HG03469 (cell line): ENCODE results near the gene KCNRG.
"Not testable (repeated sequence)": the region's sequence is repeated elsewhere in the genome, so short reads cannot be mapped to it uniquely, and the experiment has no call there.

Source experiments
- ATAC-seq: cut with Tn5 transposase; IDR thresholded peaks from one replicate; pipeline ENCODE4 v1.9.1; 2021; ENCODE audit warnings: mild to moderate bottlenecking, moderate library complexity, moderate number of reproducible peaks; ENCODE audit not compliant: unreplicated experiment

KCNRG gene, protein sequence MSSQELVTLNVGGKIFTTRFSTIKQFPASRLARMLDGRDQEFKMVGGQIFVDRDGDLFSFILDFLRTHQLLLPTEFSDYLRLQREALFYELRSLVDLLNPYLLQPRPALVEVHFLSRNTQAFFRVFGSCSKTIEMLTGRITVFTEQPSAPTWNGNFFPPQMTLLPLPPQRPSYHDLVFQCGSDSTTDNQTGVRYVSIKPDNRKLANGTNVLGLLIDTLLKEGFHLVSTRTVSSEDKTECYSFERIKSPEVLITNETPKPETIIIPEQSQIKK

DNA sequence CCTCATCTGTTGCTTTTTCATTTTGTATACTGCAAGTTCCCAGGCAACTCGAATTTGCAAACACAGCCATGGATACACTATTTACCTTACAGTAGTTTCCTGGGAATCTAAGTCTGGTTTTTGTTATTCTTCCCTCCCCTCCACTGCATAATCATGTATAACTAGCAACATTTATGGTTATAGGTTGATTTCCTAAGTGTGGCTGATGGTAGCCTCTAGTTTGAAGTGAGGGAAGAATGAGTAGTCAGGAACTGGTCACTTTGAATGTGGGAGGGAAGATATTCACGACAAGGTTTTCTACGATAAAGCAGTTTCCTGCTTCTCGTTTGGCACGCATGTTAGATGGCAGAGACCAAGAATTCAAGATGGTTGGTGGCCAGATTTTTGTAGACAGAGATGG lies at the start of gene KCNRG:
Gene KCNRG (plus strand): TSS at position 187 of the 400 bp plus-strand sequence. CDS start 50 bp downstream, at position 237.
- ATAC-seq = no peak

- no peak for ATAC-seq
Observed at GRCh38 chr13:49967456-49967855, 47.8 kb upstream of the KCNRG start.

- ATAC-seq = no peak
Observed at GRCh38 chr13:49972709-49973108, 42.5 kb upstream of the KCNRG start.

DNA sequence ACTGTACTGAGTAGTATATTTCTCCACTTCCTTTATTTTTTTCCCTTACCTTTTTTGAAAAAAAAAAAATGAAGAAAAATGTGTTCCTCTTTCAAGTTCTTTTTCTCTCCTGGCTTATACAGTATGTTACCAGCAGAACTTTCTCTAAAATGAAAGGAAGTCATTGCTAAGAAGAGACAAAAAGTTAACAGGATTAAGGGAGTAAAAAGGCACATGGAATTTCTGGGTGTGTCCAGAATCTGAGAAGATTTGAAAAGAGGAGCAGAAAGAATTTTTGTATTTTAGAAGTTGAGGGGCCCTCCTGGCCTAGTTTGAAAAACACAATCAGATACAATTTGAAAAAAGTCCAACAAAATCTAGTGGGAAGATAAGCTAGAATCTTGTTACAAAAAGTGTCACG lies 39.4 kb upstream of the KCNRG start:
- ATAC-seq = no peak

DNA sequence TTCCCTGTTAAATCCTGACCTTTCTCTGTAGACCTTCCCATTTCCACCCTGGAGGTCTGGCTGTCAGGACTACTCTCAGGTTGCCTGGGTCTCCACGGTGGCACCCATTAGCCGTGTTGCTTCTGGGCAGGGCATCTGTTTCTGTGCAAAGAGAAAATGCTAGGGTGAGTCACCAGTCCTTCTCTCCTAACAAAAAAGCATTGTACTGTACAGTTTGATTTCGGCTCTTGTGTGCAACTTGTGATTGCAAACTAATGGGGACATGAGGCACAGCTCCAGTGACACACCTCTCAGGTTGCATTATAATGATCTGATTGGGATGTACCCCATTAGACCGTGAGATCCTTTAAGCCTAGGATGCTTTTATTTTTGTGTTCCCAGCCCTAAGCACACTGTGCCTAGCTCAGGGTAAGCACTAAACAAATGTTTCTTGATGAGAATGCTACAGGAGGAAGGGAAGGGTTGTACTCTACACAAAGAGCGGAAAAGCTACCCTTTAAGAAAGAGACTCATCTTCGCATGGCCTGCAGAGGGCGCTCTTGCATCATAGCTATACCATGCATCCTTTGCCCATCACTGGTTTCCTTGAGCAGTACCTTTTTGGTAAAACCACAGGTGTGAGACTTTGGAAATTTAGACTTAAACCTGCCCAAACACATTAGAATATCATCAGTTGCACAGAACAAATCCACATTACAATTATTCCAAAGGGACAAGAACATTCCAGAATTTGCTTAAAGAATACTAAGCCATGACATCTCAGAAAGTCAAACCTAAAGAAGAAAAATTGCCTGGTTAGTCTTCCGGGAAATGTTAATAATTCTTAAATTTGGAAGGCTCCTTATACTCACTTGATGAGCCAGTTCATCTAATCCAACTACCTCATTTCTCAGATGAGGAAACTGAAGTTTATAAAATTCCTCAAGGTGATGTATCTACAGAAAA lies 38.7 kb upstream of the KCNRG start:
- peak; percentile 56 for ATAC-seq

GRCh38 chr13:49977992-49978391 lies 37.3 kb upstream of the KCNRG start:
- ATAC-seq = no peak

DNA sequence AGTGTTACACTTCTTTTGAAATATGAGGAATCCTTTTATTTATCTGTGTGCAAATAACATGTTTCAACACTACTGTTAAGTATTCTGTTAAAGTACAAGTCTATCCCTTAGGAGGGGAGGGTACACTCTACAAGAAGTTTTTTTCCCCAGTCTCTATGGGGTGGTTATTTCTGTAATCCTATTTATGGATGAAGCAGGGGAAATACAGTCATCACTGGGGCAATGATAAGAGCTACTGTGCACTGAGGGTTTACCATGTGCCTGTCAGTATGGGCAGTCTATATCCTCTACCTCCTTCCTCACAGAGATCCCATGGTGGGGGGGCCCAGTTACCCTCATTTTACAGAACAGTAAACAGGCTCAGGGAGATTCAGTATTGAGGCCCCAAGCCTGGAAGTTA lies 35.0 kb upstream of the KCNRG start:
- ATAC-seq = no peak

- ATAC-seq = no peak
Observed at GRCh38 chr13:49985129-49985528, 30.1 kb upstream of the KCNRG start.

DNA sequence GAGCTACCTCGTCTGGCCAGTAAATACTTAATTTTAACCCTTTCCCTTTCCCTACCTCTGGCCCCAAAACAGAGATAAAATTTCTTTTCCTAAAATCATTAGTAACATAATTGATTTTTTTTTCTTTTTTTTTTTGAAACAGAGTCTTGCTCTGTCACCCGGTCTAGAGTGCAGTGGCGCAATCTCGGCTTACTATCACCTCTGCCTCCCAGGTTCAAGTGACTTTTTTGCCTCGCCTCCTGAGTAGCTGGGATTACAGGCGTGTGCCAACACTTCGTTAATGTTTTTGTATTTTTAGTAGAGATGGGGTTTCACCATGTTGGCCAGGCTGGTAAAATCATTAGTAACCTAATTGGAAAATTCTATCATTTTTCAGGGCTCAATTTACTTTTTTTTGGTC lies 28.8 kb upstream of the KCNRG start:
- no peak for ATAC-seq

- not testable (repeated sequence) for ATAC-seq
Observed at GRCh38 chr13:49990612-49991011, 24.6 kb upstream of the KCNRG start.

DNA sequence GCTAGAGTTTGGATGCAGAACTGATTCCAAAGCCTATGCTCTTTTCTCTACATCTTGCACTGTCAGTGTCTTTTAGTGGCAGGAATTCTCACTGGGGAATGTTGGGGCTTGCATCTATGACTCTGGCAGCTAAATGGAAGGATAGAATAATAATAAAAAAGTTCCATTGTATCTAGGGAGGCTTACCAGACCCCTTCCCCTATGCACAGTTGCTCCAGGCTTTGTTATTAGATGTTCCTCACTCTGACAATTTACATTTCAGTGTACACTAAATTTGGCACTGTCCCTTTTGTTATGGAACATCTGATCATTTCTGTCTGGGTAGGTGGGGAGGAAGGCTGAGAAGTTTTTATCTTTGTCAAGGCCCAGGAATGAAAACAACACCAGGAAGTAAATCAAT lies 22.1 kb upstream of the KCNRG start:
- no peak for ATAC-seq

DNA sequence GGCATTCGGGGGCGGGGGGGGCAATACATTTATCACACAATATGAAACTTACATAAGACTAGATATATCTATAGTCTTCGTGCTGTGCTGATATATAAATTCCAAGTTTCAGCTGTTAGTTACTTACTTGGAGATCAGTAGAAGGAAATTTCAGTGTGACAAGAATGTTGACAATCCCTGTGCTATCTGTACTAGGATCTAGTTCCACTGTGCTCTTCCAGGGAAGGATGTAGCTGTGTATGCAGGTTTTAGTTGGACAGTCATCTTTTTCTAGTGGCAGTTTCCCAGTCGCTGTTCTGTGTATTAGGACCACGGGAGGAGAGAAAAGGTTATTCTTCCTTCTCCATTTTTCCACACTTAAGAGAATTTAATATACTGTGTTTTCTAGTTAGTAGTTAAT lies 21.6 kb upstream of the KCNRG start:
- ATAC-seq = no peak

DNA sequence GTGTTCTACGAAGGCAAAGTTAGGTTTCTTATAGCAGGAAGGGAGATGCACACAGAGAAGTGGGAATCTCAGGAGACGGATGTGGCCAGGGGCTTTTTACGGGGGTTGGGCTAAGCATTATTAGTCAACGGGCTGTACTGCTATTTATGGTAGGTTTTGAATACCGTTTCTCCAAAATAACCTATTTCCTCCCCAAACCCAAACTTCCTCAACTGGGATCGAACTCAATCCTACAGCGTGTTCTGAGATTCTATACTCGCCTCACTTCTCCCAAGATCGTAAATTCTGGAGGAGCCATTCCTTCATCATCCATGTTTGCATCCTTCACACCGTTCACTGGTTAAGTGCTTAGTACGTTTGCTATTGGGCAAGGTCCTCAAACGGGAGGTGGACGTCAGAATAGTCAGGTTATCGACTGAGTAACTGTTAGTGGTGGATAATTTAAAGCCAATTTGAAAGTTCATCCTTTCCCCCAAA lies 19.6 kb upstream of the KCNRG start:
- ATAC-seq = no peak

DNA sequence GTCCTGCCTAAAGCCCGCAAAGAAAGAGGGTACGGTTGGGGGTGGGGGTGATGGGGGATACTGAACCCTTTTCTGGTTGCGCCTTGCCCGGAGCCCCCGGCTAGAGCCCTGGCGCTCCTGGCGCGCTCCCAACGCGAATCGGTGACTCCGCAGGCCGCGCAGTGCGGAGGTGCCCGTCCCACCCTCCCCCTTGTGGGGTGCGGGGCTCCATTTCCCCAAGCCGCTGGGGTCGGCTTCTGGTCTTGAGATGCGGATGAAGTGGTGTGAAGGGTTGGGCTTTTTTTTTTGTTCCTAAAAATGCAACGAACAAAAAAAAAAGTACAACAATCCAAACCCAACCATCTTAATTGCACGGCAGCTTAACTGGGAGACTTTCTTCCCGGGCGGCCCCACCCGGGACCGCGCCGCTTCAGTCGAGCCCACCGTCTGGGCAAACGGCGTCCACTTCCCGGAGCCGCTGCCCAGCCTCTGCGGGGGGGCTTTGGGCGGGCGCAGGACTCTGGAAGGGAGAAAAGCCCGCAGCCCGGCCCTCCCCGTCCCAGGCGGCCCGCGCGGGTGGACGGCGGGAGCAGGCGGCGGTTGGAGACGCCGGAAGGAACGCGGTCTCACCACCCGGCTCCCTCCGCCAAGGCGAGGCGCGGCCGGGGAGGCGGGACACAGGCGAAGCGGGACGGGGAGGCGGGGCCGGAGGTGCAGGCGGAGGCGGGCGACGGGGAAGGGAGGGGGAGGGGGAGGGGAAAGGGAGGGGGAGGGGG lies 18.9 kb upstream of the KCNRG start:
- peak; percentile 32 for ATAC-seq

DNA sequence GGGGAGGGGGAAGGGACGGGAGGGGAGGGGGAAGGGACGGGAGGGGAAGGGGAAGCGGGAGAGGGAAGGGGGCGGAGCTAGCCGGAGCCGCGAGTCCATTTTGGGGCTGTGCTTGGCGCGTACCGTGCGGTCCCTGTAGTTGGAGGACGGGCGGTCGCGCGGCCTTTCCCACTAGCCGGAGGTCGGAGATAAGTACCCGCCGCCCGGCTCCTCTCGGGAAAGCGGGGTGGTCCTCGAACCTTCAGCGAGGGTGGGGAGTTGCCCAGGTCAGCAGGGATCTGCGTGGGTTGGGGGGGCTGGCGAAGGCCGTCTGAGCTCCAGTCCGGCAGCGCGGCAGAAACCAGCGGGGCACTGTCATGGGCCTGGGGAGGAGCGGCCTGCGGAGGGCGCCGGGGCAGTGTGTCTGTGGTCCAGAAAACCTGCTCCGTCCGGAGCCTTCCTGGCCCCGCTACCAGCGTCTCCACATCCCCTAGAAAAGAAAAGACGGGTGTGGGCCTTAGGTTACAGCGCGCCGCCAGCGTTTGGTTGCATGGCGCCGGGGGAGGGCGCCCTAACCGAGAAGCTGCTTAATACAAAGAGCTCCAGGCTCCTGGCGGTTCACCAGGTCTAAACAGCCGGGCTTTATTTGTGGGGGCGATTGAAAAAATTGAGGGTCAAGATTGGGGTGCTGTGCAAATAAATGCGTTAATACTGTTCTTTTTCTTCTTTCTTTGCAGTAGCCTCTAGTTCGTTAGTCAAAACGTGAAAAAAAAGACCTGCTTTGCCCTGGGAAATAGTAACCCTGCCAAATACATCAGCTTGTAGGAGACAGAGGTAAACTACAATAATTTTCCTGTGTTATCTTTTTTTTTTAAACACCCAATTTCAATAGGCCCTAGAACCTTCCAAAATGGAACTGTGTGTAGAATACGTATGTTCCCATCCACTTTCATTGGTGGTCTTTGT lies 18.0 kb upstream of the KCNRG start, which contains the start of gene TRIM13:
Gene TRIM13 (plus strand): TSS at position 92 of the 945 bp plus-strand sequence. CDS start 14,899 bp downstream, outside the sequence.
- peak; percentile 68 for ATAC-seq

- no peak for ATAC-seq
Observed at GRCh38 chr13:49997955-49998354, 17.3 kb upstream of the KCNRG start.

DNA sequence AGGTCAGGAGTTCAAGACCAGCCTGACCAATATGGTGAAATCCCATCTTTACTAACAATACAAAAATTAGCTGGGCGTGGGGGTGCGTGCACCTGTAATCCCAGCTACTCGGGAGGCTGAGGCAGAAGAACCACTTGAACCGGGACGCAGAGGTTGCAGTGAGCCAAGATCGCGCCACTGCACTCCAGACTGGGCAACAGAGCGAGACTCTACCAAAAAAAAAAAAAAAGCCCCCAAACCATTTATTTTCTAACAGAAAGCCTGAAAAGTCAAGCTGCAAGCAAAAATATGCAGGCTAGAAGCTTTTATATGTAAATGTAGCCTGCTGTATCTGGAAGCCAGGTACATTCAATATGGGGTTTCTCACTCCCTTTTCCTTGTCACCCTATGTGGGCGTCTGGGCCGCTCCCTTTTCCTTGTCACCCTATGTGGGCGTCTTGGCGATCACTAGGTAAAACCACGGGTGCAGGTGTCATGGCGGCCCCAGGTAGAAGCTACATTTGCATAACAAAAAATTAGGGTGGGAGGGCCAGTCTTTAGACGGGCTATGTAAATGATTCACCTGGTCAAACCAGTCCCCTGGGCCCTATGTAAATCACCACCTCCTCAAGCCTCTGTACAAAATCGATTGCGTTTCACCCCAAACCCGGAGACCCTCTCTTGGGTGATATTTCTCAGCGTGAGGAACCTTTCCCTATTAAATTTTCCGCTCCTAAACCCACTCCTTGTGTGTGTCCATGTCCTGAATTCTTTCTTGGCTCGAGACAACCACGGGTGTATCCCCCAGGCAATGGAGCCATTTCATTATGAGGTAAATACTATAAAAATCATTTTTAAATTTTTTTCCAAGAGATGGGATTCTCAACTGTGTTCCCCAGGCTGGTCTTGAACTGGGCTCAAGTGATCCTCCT lies 16.3 kb upstream of the KCNRG start:
- no peak for ATAC-seq

DNA sequence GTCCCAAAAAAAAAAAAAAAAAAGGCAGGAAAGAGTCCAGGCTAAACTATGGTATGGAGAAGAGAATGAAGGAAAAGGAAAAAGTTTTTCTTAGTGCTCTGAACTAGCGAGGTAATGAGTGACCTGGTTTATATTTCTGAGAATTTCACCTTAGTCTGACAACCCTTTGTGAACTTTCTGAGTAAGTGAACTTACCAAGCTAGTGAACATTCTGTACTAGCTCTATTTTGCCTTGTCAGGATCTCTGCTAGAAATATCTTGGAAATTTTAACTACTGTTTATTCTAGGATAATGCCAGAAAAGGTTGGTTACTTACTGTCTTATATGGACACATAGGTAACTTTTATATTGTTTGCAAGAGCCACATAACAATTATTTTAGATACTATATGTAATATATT lies 14.0 kb upstream of the KCNRG start:
- ATAC-seq = no peak
